Progenitor cell of endocrine pancreas (in vitro differentiated cells): ENCODE measurements around the gene KRTAP4-2. TPM values are rescaled to one million over a fixed set of nuclear protein-coding genes. Genes with fewer than 3 reads are reported as not detected.

Experiments
- DNase-seq: peaks from one replicate; pipeline ENCODE4 v3.0.0; 2021; ENCODE audit warnings: low spot score; ENCODE audit not compliant: unreplicated experiment
- H3K27ac Mint-ChIP-seq: 2 replicates; pipeline ENCODE4 v1.8.0; 2021; ENCODE audit warnings: mild to moderate bottlenecking, moderate library complexity, mixed read lengths
- H3K27me3 Mint-ChIP-seq: 2 replicates; pipeline ENCODE4 v1.8.0; 2021; ENCODE audit warnings: mixed read lengths
- H3K36me3 Mint-ChIP-seq: 2 replicates; pipeline ENCODE4 v1.8.0; 2022; ENCODE audit warnings: mixed read lengths; ENCODE audit not compliant: insufficient read depth
- H3K4me1 Mint-ChIP-seq: 2 replicates; pipeline ENCODE4 v1.8.0; 2021; ENCODE audit warnings: low read depth, mixed read lengths
- H3K4me3 Mint-ChIP-seq: 2 replicates; pipeline ENCODE4 v1.8.0; 2021; ENCODE audit warnings: low read depth, mild to moderate bottlenecking, moderate library complexity, mixed read lengths
- H3K9me3 Mint-ChIP-seq: 2 replicates; pipeline ENCODE4 v1.8.0; 2021; ENCODE audit warnings: low read depth, mixed read lengths
- total RNA-seq: library from RNA; stranded (reverse); gene quantifications from 2 replicates; pipeline ENCODE4 v1.2.1, GENCODE V29; 2021
- TF ChIP-seq, protein P1 (sequence below): fragments of 200-600 bp; sonication (generic); IDR thresholded peaks from one replicate; pipeline ENCODE4 v1.5.0; 2021; ENCODE audit warnings: antibody characterized with exemption, mild to moderate bottlenecking; ENCODE audit not compliant: unreplicated experiment

The KRTAP4-2 gene
- total RNA-seq, 1 donor from 2014 or later: not detected

DNA sequence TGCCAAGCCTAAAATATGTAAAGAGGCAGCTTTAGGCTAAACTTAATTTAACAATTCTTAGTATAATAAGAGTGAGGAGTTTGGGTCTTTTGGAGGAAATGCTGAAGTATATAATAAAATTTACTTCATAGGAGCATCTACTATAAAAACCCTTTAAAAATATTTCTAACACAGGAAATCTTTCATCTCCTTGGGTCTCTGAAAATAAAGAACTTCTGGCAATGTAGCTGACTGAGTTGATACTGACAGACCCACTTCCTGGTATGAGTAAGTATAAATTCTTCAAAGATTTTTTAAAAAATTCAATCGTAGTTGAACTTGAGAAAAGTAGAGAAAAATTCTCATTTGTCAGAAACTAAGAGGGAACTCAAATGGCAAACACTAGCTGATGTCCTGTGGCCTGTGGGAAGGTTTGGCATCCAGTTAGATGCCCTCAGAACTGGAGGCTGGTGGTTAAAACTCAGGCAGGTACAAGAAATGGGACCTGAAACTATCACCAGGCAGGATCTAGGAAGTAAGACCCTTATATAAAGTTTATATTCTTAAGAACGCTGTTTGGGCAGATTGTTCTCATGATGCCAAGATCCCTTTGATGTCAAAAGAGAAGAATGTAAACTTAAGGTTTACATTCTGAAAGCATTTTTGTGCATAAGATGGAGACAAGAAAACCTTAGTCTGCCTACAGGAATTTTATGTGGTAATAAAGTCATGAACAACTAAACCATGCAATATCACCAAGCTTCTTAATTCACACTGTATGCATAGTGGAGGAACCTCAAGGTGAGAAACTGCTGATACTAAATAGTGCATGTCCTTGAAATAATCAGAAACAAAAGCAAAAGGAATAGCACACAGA, 43.9 kb downstream of the KRTAP4-2 start:
- H3K9me3 Mint-ChIP-seq: peaks cover 15% of the 10 kb centered on the region
- H3K36me3 Mint-ChIP-seq: no peaks in the 10 kb centered on the region
- H3K4me3 Mint-ChIP-seq: no peak overlapping the region
- H3K27me3 Mint-ChIP-seq: no peaks in the 10 kb centered on the region
- no peak overlapping the region for H3K27ac Mint-ChIP-seq
- no peak for DNase-seq
- TF ChIP-seq, protein P1, sequence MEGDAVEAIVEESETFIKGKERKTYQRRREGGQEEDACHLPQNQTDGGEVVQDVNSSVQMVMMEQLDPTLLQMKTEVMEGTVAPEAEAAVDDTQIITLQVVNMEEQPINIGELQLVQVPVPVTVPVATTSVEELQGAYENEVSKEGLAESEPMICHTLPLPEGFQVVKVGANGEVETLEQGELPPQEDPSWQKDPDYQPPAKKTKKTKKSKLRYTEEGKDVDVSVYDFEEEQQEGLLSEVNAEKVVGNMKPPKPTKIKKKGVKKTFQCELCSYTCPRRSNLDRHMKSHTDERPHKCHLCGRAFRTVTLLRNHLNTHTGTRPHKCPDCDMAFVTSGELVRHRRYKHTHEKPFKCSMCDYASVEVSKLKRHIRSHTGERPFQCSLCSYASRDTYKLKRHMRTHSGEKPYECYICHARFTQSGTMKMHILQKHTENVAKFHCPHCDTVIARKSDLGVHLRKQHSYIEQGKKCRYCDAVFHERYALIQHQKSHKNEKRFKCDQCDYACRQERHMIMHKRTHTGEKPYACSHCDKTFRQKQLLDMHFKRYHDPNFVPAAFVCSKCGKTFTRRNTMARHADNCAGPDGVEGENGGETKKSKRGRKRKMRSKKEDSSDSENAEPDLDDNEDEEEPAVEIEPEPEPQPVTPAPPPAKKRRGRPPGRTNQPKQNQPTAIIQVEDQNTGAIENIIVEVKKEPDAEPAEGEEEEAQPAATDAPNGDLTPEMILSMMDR: no peak
- H3K4me1 Mint-ChIP-seq: no peaks in the 10 kb centered on the region

DNA sequence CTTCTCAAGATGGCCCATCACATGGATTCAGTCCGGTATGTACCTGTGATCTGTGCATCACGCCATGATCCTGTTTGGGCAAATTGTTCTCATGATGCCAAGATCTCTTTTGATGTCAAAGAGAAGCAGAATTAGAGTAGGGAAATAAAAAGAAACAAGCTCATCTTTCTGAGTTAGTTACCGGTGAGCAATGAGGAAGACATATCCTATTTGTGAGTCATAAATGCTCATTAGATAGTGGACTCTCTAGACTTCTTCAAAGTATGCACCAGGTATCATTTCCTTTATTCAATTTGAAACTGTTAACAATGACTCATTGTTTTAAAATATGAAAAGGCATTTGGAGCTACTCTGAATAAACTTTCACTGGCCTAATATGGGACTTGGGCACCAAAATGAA, 46.0 kb downstream of the KRTAP4-2 start:
- Mint-ChIP-seq H3K4me1 (no peaks in the 10 kb centered on the region), H3K4me3 (no peak overlapping the region), H3K27me3 (no peaks in the 10 kb centered on the region), H3K27ac (no peak overlapping the region), H3K36me3 (no peaks in the 10 kb centered on the region), H3K9me3 (peaks cover 12% of the 10 kb centered on the region)
- DNase-seq: no peak
- TF ChIP-seq, protein P1: no peak

Other genes with a start within 250 kb of the KRTAP4-2 start
- gene KRT23, start 240.6 kb downstream of the KRTAP4-2 start, total RNA-seq: 2.1 and 3.8 TPM in 2 replicates
- not detected in 2 replicates for gene KRT39, start 211.3 kb downstream of the KRTAP4-2 start, total RNA-seq
- 0.13 TPM in 1 of 2 replicates, not detected in the other for gene KRT40, start 193.9 kb downstream of the KRTAP4-2 start, total RNA-seq
- not detected in 2 replicates for gene KRTAP3-3, start 184.1 kb downstream of the KRTAP4-2 start, total RNA-seq
- not detected in 2 replicates for gene KRTAP3-2, start 178.3 kb downstream of the KRTAP4-2 start, total RNA-seq
- not detected in 2 replicates for gene KRTAP3-1, start 169.1 kb downstream of the KRTAP4-2 start, total RNA-seq
- gene KRTAP1-5, start 151.0 kb downstream of the KRTAP4-2 start, total RNA-seq: not detected in 2 replicates
- not detected in 2 replicates for gene KRTAP1-4, start 148.0 kb downstream of the KRTAP4-2 start, total RNA-seq
- gene KRTAP1-3, start 143.3 kb downstream of the KRTAP4-2 start, total RNA-seq: not detected in 2 replicates
- gene KRTAP1-1, start 136.8 kb downstream of the KRTAP4-2 start, total RNA-seq: not detected in 2 replicates
- gene KRTAP2-1, start 130.9 kb downstream of the KRTAP4-2 start, total RNA-seq: not detected in 2 replicates
- gene KRTAP2-2, start 123.0 kb downstream of the KRTAP4-2 start, total RNA-seq: not detected in 2 replicates
- not detected in 2 replicates for gene KRTAP2-3, start 118.1 kb downstream of the KRTAP4-2 start, total RNA-seq
- not detected in 2 replicates for gene KRTAP2-4, start 112.3 kb downstream of the KRTAP4-2 start, total RNA-seq
- gene KRTAP4-7, start 94.1 kb downstream of the KRTAP4-2 start, total RNA-seq: not detected in 2 replicates
- not detected in 2 replicates for gene KRTAP4-8, start 80.1 kb downstream of the KRTAP4-2 start, total RNA-seq
- gene KRTAP4-16, start 76.0 kb downstream of the KRTAP4-2 start, total RNA-seq: not detected in 2 replicates
- not detected in 2 replicates for gene KRTAP4-9, start 72.8 kb downstream of the KRTAP4-2 start, total RNA-seq
- not detected in 2 replicates for gene KRTAP4-11, start 59.8 kb downstream of the KRTAP4-2 start, total RNA-seq
- not detected in 2 replicates for gene KRTAP4-12, start 54.0 kb downstream of the KRTAP4-2 start, total RNA-seq
- not detected in 2 replicates for gene KRTAP4-6, start 37.7 kb downstream of the KRTAP4-2 start, total RNA-seq
- gene KRTAP4-5, start 28.4 kb downstream of the KRTAP4-2 start, total RNA-seq: not detected in 2 replicates
- not detected in 2 replicates for gene KRTAP4-4, start 17.5 kb downstream of the KRTAP4-2 start, total RNA-seq
- not detected in 2 replicates for gene KRTAP4-3, start 10.0 kb downstream of the KRTAP4-2 start, total RNA-seq
- not detected in 2 replicates for gene KRTAP4-1, start 6.7 kb upstream of the KRTAP4-2 start, total RNA-seq
- not detected in 2 replicates for gene KRTAP9-1, start 11.7 kb upstream of the KRTAP4-2 start, total RNA-seq
- gene KRTAP9-2, start 48.4 kb upstream of the KRTAP4-2 start, total RNA-seq: not detected in 2 replicates
- gene KRTAP9-3, start 54.2 kb upstream of the KRTAP4-2 start, total RNA-seq: not detected in 2 replicates
- not detected in 2 replicates for gene KRTAP9-8, start 59.8 kb upstream of the KRTAP4-2 start, total RNA-seq
- gene KRTAP9-4, start 71.5 kb upstream of the KRTAP4-2 start, total RNA-seq: not detected in 2 replicates
- gene KRTAP9-9, start 77.2 kb upstream of the KRTAP4-2 start, total RNA-seq: not detected in 2 replicates
- not detected in 2 replicates for gene KRTAP9-6, start 87.2 kb upstream of the KRTAP4-2 start, total RNA-seq
- gene KRTAP9-7, start 97.5 kb upstream of the KRTAP4-2 start, total RNA-seq: not detected in 2 replicates
- not detected in 2 replicates for gene KRTAP29-1, start 124.6 kb upstream of the KRTAP4-2 start, total RNA-seq
- not detected in 2 replicates for gene KRTAP16-1, start 131.1 kb upstream of the KRTAP4-2 start, total RNA-seq
- gene KRTAP17-1, start 137.5 kb upstream of the KRTAP4-2 start, total RNA-seq: not detected in 2 replicates
- gene KRT33A, start 172.6 kb upstream of the KRTAP4-2 start, total RNA-seq: not detected in 2 replicates
- not detected in 2 replicates for gene KRT33B, start 191.6 kb upstream of the KRTAP4-2 start, total RNA-seq
- gene KRT34, start 204.1 kb upstream of the KRTAP4-2 start, total RNA-seq: not detected in 2 replicates
- not detected in 2 replicates for gene KRT31, start 219.4 kb upstream of the KRTAP4-2 start, total RNA-seq
- gene KRT37, start 246.4 kb upstream of the KRTAP4-2 start, total RNA-seq: not detected in 2 replicates